Hepatocyte (in vitro differentiated cells): ENCODE measurements around the gene PAK5. TPM values are rescaled to one million over a fixed set of nuclear protein-coding genes. Genes with fewer than 3 reads are reported as not detected.

ENCODE experiments used
- DNase-seq: peaks from one replicate; pipeline ENCODE4 v3.0.0-alpha.2; 2016; ENCODE audit warnings: low spot score
- H2AFZ ChIP-seq: fragments of 200-600 bp; sonication (generic); 2 replicates; pipeline ENCODE4 v1.6.0; 2016; ENCODE audit warnings: antibody characterized with exemption, mild to moderate bottlenecking
- H3K27ac ChIP-seq: fragments of 200-600 bp; sonication (generic); 2 replicates; pipeline ENCODE4 v1.5.1; 2016; ENCODE audit warnings: mild to moderate bottlenecking
- H3K27me3 ChIP-seq: fragments of 200-600 bp; sonication (generic); 2 replicates; pipeline ENCODE4 v1.6.1; 2016
- H3K36me3 ChIP-seq: fragments of 200-600 bp; sonication (generic); replicated peaks from 2 replicates; pipeline ENCODE4 v1.5.1; 2016; ENCODE audit warnings: low read depth; ENCODE audit not compliant: insufficient read depth
- H3K4me1 ChIP-seq: fragments of 200-600 bp; sonication (generic); 2 replicates; pipeline ENCODE4 v1.5.1; 2016; ENCODE audit warnings: mild to moderate bottlenecking, moderate library complexity; ENCODE audit not compliant: insufficient read depth
- H3K4me2 ChIP-seq: fragments of 200-600 bp; sonication (generic); 2 replicates; pipeline ENCODE4 v1.6.0; 2016
- H3K4me3 ChIP-seq: fragments of 200-600 bp; sonication (generic); 2 replicates; pipeline ENCODE4 v1.5.1; 2016; ENCODE audit warnings: mild to moderate bottlenecking
- H3K79me2 ChIP-seq: fragments of 200-600 bp; sonication (generic); 2 replicates; pipeline ENCODE4 v1.6.0; 2017; ENCODE audit warnings: mild to moderate bottlenecking
- H3K9me2 ChIP-seq: fragments of 200-600 bp; sonication (generic); replicated peaks from 2 replicates; pipeline ENCODE4 v1.6.0; 2017; ENCODE audit warnings: mild to moderate bottlenecking; ENCODE audit not compliant: insufficient read depth
- H3K9me3 ChIP-seq: fragments of 200-600 bp; sonication (generic); 2 replicates; pipeline ENCODE4 v1.5.1; 2016; ENCODE audit warnings: low read depth, mild to moderate bottlenecking
- H4K20me1 ChIP-seq: fragments of 200-600 bp; sonication (generic); 2 replicates; pipeline ENCODE4 v1.6.0; 2016; ENCODE audit warnings: mild to moderate bottlenecking; ENCODE audit not compliant: insufficient read depth, poor library complexity, severe bottlenecking
- CTCF ChIP-seq: fragments of 200-600 bp; sonication (generic); IDR thresholded peaks from 2 replicates; pipeline ENCODE4 v1.5.1; 2016; ENCODE audit warnings: antibody characterized with exemption, mild to moderate bottlenecking; ENCODE audit not compliant: poor library complexity
- EZH2 ChIP-seq: fragments of 200-600 bp; sonication (generic); IDR thresholded peaks from 2 replicates; pipeline ENCODE4 v1.6.1; 2016; ENCODE audit warnings: antibody characterized with exemption, mild to moderate bottlenecking, borderline replicate concordance
- EZH2phosphoT487 ChIP-seq: fragments of 200-600 bp; sonication (generic); IDR thresholded peaks from one replicate; pipeline ENCODE4 v1.6.1; 2018; ENCODE audit warnings: antibody characterized with exemption, mild to moderate bottlenecking, low read depth, moderate library complexity; ENCODE audit not compliant: unreplicated experiment, severe bottlenecking
- whole genome bisulfite sequencing: methylation state at CpG from one replicate; pipeline ENCODE4 v1.1.6; 2016; ENCODE audit warnings: low lambda C conversion rate; ENCODE audit errors: missing lambda C conversion rate; 5-methylcytosine and 5-hydroxymethylcytosine counted together
- polyA plus RNA-seq: library from polyadenylated mRNA; unstranded; fragments of >200 nt; fragmentation: Nextera tagmentation; extraction: Ambion mirVana; gene quantifications from 2 replicates; pipeline ENCODE4 v1.2.1, GENCODE V29; 2016
- total RNA-seq: library from RNA; depleted of rRNA; stranded (reverse); fragments of >200 nt; gene quantifications from 2 replicates; pipeline ENCODE4 v1.2.3, GENCODE V29; 2014

Gene PAK5
- total and polyA plus RNA-seq, 2 experiments from 2014 or later = 0.56 to 0.97 TPM

DNA sequence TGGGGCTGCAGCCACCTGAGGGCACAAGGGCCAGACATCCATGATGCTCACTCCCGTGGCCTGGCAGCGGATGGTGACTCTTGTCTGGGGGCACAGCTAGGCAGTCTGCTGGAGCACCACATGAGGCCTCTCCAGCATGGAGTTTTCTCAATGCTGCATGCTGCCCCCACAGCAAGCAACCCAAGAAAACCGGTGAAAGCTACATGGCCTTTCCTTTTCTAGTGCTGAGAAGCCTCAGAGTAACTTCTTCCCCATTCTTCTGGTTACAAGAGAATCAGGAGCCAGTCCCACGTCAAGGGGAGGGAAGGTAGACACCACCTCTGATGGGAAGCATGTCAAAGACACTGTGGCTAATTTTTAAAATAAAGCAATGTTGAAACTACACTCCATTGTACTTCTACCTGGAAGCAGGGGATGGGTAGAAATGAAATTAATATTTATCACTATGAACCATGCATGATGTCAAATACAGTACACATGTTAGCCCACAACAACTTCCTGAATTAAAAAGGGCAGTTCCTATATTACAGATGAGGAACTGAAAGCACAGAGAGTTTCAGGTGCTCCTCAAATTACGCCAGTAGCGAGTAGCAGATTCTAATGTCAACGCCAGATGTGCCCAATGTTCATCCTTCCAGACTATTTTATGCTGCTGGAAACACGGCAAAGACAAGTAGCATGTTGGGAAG is 223.0 kb downstream of the PAK5 start:
- H3K27me3 ChIP-seq = no peaks in the 10 kb centered on the region
- DNase-seq = no peak
- no peaks in the 10 kb centered on the region for H3K79me2 ChIP-seq
- H3K27ac ChIP-seq = peak overlapping the region; percentile 9
- no peak overlapping the region for H3K4me2 ChIP-seq
- TF ChIP-seq CTCF (no peak), EZH2phosphoT487 (no peak), EZH2 (no peak)
- H3K4me1 ChIP-seq = no peaks in the 10 kb centered on the region
- H4K20me1 ChIP-seq = no peaks in the 10 kb centered on the region
- no peak overlapping the region for H3K4me3 ChIP-seq
- H2AFZ ChIP-seq = no peak overlapping the region
- no peaks in the 10 kb centered on the region for H3K36me3 ChIP-seq
- no peaks in the 10 kb centered on the region for H3K9me2 ChIP-seq
- 73% methylated on average over 8 of the region's 8 CpGs for WGBS
- H3K9me3 ChIP-seq = no peaks in the 10 kb centered on the region

DNA sequence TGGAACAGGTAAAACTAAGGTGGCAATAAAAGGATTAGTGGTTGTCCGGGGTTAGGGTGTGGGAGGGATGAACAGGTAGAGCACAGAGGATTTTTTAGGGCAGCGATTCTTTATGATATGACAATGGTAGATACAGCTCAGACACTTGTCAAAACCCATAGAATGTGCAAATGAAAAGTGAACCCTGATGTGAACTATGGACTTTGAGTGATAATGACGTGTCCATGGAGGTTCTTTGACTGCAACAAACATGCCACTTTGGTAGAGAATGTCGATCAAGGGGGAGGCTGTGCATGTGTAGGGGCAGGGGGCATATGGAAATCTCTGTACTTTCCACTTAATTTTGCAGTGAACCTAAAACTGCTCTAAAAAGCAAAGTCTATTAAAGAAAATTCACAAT is 223.8 kb downstream of the PAK5 start:
- Histone ChIP-seq H3K9me3 (no peaks in the 10 kb centered on the region), H3K27me3 (no peaks in the 10 kb centered on the region), H3K4me3 (no peak overlapping the region), H3K9me2 (no peaks in the 10 kb centered on the region), H3K4me2 (no peak overlapping the region), H2AFZ (no peak overlapping the region), H3K36me3 (no peaks in the 10 kb centered on the region), H3K4me1 (no peaks in the 10 kb centered on the region), H3K27ac (no peak overlapping the region), H4K20me1 (no peaks in the 10 kb centered on the region), H3K79me2 (no peaks in the 10 kb centered on the region)
- 45% methylated on average over 4 of the region's 4 CpGs for whole genome bisulfite sequencing
- DNase-seq = no peak
- no peak for TF ChIP-seq EZH2phosphoT487

DNA sequence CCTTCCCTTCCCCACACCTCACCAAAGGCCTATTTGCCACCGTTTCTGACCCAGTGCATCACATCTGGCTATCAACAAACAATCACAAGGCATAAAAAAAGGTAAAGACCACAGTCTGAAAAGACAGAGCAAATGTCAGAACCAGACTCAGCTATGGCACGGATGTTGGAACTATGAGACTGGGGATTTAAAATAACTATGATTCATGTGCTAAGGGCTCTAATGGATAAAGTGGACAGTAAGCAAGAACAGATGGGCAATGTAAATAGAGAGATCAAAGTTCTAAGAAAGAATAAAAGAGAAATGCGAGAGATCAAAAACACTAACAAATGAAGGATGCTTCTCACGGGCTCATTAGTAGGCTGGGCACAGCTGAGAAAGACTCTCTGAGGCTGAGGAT is 225.0 kb downstream of the PAK5 start:
- Histone ChIP-seq H3K4me2 (no peak overlapping the region), H3K9me2 (no peaks in the 10 kb centered on the region), H3K4me3 (no peak overlapping the region), H3K27ac (no peak overlapping the region), H3K4me1 (no peaks in the 10 kb centered on the region), H3K9me3 (no peaks in the 10 kb centered on the region), H4K20me1 (no peaks in the 10 kb centered on the region), H3K27me3 (no peaks in the 10 kb centered on the region), H3K36me3 (no peaks in the 10 kb centered on the region), H3K79me2 (no peaks in the 10 kb centered on the region), H2AFZ (no peak overlapping the region)
- 58% methylated on average over 4 of the region's 4 CpGs for WGBS
- DNase-seq = no peak
- TF ChIP-seq EZH2phosphoT487 = no peak
- TF ChIP-seq EZH2 = no peak
- TF ChIP-seq CTCF = no peak

GRCh38 chr20:9611921-9612320 is 227.0 kb downstream of the PAK5 start:
- no peaks in the 10 kb centered on the region for H3K9me3 ChIP-seq
- H4K20me1 ChIP-seq = no peaks in the 10 kb centered on the region
- no peak overlapping the region for H3K4me2 ChIP-seq
- no peak overlapping the region for H2AFZ ChIP-seq
- DNase-seq = no peak
- 94% methylated on average over 9 of the region's 9 CpGs for WGBS
- H3K4me3 ChIP-seq = no peak overlapping the region
- no peaks in the 10 kb centered on the region for H3K4me1 ChIP-seq
- H3K27ac ChIP-seq = no peak overlapping the region
- H3K36me3 ChIP-seq = no peaks in the 10 kb centered on the region
- H3K9me2 ChIP-seq = no peaks in the 10 kb centered on the region
- no peaks in the 10 kb centered on the region for H3K27me3 ChIP-seq
- H3K79me2 ChIP-seq = no peaks in the 10 kb centered on the region
- TF ChIP-seq EZH2phosphoT487 (no peak), CTCF (no peak), EZH2 (no peak)
